ENCODE data around the gene KCNN3. TPM values are rescaled to one million over a fixed set of nuclear protein-coding genes. Genes with fewer than 3 reads are reported as not detected.

Gene KCNN3
- total RNA-seq, 2 donors from 2014 or later: 3.9 to 4.4 TPM

DNA sequence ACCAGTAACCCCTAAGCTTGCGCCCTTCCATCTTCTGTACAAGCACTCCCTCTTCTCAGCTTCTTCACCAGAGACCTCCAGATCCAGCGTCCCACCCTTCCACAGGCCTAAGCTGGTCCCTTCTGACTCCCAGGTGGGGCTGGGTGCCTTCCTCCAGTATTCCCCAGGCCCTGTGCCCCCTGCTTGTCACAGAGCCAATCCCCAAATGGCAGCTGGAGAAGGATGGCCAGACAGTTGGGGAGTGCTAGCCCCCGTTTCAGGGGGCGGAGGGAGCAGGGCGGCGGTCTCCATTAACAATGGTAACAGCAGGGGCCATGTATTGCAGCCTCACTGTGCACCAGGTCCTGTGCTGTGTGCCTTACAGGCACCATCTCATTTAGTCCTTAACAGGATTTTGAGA lies 85.7 kb downstream of the KCNN3 start:
- H3K27me3 ChIP-seq: no peaks in the 10 kb centered on the region
- H3K27ac ChIP-seq: no peak overlapping the region
- H3K4me1 ChIP-seq: no peaks in the 10 kb centered on the region
- TF ChIP-seq, protein P1, sequence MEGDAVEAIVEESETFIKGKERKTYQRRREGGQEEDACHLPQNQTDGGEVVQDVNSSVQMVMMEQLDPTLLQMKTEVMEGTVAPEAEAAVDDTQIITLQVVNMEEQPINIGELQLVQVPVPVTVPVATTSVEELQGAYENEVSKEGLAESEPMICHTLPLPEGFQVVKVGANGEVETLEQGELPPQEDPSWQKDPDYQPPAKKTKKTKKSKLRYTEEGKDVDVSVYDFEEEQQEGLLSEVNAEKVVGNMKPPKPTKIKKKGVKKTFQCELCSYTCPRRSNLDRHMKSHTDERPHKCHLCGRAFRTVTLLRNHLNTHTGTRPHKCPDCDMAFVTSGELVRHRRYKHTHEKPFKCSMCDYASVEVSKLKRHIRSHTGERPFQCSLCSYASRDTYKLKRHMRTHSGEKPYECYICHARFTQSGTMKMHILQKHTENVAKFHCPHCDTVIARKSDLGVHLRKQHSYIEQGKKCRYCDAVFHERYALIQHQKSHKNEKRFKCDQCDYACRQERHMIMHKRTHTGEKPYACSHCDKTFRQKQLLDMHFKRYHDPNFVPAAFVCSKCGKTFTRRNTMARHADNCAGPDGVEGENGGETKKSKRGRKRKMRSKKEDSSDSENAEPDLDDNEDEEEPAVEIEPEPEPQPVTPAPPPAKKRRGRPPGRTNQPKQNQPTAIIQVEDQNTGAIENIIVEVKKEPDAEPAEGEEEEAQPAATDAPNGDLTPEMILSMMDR (IDR thresholded peaks at IDR 0.05): no peak
- no peaks in the 10 kb centered on the region for H3K9me3 ChIP-seq
- no peak overlapping the region for H3K4me3 ChIP-seq
- H3K36me3 ChIP-seq: no peaks in the 10 kb centered on the region
- no peak for DNase-seq (ENCODE audit: low spot score)

DNA sequence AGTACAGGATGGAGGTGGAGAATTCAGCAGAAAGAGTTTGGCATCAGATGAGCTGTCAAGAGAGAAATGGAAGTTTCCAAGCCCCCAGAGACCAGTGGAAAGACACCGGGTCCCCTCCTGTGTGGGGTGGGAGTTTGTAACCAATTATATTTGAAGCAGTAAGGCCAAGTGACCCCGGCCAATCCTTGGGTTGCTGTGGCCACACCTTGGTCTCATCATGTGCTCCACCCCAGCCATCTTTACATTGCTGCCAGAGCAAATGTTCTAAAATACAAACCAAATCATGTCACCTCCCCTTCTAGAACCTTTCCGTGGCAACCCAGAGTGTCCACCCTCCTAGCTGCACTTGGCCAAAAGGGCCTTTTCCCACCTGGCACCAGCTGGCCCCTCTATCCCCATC lies 86.1 kb downstream of the KCNN3 start:
- TF ChIP-seq, protein P1 (IDR thresholded peaks at IDR 0.05): no peak
- Histone ChIP-seq H3K36me3 (no peaks in the 10 kb centered on the region), H3K4me3 (no peak overlapping the region), H3K9me3 (peaks cover 0 to 3% of the 10 kb centered on the region in 2 donors), H3K27ac (no peak overlapping the region), H3K4me1 (no peaks in the 10 kb centered on the region), H3K27me3 (no peaks in the 10 kb centered on the region)
- no peak for DNase-seq (ENCODE audit: low spot score)

DNA sequence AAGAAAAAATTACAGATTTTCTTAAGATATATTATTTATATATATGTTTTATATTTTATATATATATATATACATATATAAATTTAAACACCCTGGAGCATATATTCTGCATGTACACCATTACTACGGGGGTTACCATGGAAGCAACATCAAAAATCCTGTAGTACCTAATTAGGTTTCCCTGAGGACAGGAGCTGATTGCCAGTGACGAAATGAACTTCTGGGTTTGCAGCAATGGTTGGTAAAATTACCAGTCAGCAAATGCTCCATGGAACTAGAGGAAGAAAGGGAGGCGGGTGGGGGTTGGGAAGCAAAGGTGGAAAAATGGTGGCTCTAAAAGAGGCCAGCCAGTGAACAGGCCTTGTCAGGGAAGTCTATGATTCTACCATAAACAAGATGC lies 89.5 kb downstream of the KCNN3 start:
- H3K27me3 ChIP-seq: no peaks in the 10 kb centered on the region
- H3K4me1 ChIP-seq: no peaks in the 10 kb centered on the region
- H3K27ac ChIP-seq: no peak overlapping the region
- no peaks in the 10 kb centered on the region for H3K36me3 ChIP-seq
- H3K4me3 ChIP-seq: no peak overlapping the region
- peaks cover 3 to 5% of the 10 kb centered on the region in 2 donors for H3K9me3 ChIP-seq
- no peak for DNase-seq (ENCODE audit: low spot score)
- TF ChIP-seq, protein P1 (IDR thresholded peaks at IDR 0.05): no peak

DNA sequence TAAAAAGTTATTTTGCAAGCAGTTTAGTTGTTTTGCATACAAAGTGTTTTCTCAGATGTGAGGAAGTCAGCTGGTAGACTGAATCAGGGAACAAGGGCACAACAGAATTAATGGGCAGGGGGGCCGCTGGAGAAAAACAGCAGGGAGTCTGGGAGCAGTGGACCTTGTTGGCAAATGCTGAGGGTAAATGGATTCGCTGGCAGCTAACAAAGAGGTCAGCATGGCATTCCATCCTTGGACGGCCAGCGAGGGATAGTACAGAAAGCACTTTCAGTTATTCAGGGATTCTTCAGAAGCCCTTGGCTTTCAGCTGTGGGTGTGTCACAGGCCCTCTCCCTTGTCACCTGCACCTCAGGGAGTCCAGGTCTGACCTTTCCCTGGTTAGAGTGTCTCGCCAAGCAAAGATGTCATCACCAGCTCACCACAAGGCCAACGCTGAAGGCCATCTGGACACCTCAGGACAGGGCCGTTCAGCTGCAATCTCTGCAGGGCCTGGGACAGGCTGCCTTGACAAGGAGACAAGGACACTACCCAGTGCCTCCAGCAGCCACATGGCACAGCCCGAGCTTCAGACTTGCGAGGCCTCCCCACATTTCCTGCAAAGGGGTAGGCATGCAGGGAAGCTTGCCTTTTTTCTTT lies 90.4 kb downstream of the KCNN3 start:
- no peak for DNase-seq (ENCODE audit: low spot score)
- TF ChIP-seq, protein P1 (IDR thresholded peaks at IDR 0.05): no peak
- no peaks in the 10 kb centered on the region for H3K36me3 ChIP-seq
- H3K4me1 ChIP-seq: no peaks in the 10 kb centered on the region
- H3K9me3 ChIP-seq: peaks cover 3 to 5% of the 10 kb centered on the region in 2 donors
- H3K27me3 ChIP-seq: no peaks in the 10 kb centered on the region
- H3K4me3 ChIP-seq: no peak overlapping the region
- H3K27ac ChIP-seq: no peak overlapping the region

DNA sequence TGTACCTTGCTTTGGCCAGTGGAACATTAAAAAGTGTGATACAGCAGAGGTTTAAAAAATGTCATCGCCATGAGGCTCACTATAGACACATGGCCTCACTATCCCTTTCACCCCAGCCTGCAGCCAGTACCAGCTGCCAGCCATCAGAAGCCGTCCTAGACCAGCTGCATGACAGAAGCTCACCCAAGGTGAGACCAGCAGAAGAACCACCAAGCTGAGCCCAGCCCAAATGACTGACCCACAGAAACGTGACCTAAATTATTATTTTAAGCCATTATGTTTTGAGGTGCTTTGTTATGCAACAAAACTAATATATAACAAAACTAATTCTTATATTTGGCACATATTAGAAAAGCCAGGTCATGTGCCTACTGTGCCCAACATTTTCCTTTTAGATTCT lies 91.1 kb downstream of the KCNN3 start:
- Histone ChIP-seq H3K4me1 (no peaks in the 10 kb centered on the region), H3K36me3 (no peaks in the 10 kb centered on the region), H3K4me3 (no peak overlapping the region), H3K27ac (no peak overlapping the region), H3K27me3 (no peaks in the 10 kb centered on the region), H3K9me3 (peaks cover 3 to 5% of the 10 kb centered on the region in 2 donors)
- TF ChIP-seq, protein P1 (IDR thresholded peaks at IDR 0.05): no peak
- DNase-seq (ENCODE audit: low spot score): no peak

DNA sequence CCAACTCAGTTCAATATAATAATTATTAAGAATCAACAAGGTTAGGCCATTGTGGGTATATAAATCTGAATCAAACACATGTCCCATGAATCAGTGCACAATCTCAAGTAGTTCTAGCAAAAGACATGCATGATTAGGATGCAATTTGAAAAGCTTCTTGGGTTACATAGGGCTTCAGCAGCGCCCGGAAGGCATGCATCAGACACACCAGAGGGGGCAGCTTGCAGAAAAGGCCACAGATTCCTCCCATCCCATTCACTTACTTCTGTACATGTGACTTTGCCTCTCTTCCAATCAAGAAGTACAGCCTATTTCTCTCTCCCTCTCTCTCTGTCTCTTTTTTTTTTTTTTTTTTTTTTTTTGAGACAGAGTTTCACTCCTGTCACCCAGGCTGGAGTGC lies 91.8 kb downstream of the KCNN3 start:
- H3K9me3 ChIP-seq: peaks cover 3 to 5% of the 10 kb centered on the region in 2 donors
- H3K4me1 ChIP-seq: no peaks in the 10 kb centered on the region
- no peak for DNase-seq (ENCODE audit: low spot score)
- H3K27me3 ChIP-seq: no peaks in the 10 kb centered on the region
- H3K27ac ChIP-seq: no peak overlapping the region
- no peak overlapping the region for H3K4me3 ChIP-seq
- H3K36me3 ChIP-seq: no peaks in the 10 kb centered on the region
- TF ChIP-seq, protein P1 (IDR thresholded peaks at IDR 0.05): no peak
